HPDE6-E6E7 (cell line): ENCODE results near the gene PDZD2.
"Not testable (repeated sequence)": the region's sequence is repeated elsewhere in the genome, so short reads cannot be mapped to it uniquely, and the experiment has no call there.

ENCODE experiments used
- DNase-seq: peaks from one replicate; pipeline ENCODE4 v3.0.0; 2011; ENCODE audit warnings: missing footprints; ENCODE audit errors: extremely low spot score

Gene PDZD2

GRCh38 chr5:32074401-32074800 is 435.5 kb downstream of the PDZD2 start:
- DNase-seq = no peak

- peak; percentile 19 for DNase-seq
Measured at GRCh38 chr5:32076699-32077695, 438.1 kb downstream of the PDZD2 start.

- DNase-seq = not testable (repeated sequence)
Measured at GRCh38 chr5:32078855-32079254, 439.9 kb downstream of the PDZD2 start.

- DNase-seq = not testable (repeated sequence)
Measured at GRCh38 chr5:32080565-32080964, 441.6 kb downstream of the PDZD2 start.

GRCh38 chr5:32082701-32083100 is 443.8 kb downstream of the PDZD2 start:
- DNase-seq = no peak

- DNase-seq = no peak
Measured at GRCh38 chr5:32083981-32084430, 445.1 kb downstream of the PDZD2 start.

- no peak for DNase-seq
Measured at GRCh38 chr5:32087086-32088082, 448.5 kb downstream of the PDZD2 start.

GRCh38 chr5:32088214-32088613 is 449.3 kb downstream of the PDZD2 start:
- DNase-seq = no peak

GRCh38 chr5:32089146-32090000 is 450.4 kb downstream of the PDZD2 start:
- DNase-seq = no peak

GRCh38 chr5:32090026-32090754 is 451.3 kb downstream of the PDZD2 start:
- DNase-seq = no peak

- DNase-seq = no peak
Measured at GRCh38 chr5:32090755-32091128, 451.8 kb downstream of the PDZD2 start.

GRCh38 chr5:32092938-32093812 is 454.2 kb downstream of the PDZD2 start:
- DNase-seq = peak; percentile 60

GRCh38 chr5:32094691-32095090 is 455.8 kb downstream of the PDZD2 start:
- DNase-seq = no peak

GRCh38 chr5:32095261-32095671 is 456.3 kb downstream of the PDZD2 start:
- no peak for DNase-seq

- no peak for DNase-seq
Measured at GRCh38 chr5:32096891-32097595, 458.1 kb downstream of the PDZD2 start.

GRCh38 chr5:32098291-32098690 is 459.4 kb downstream of the PDZD2 start:
- no peak for DNase-seq

- DNase-seq = no peak
Measured at GRCh38 chr5:32098890-32099310, 460.0 kb downstream of the PDZD2 start.

GRCh38 chr5:32099486-32100035 is 460.6 kb downstream of the PDZD2 start:
- DNase-seq = no peak
